ENCODE results near the gene RBBP8.

GRCh38 chr18:22983175-22983574, 50.0 kb downstream of the RBBP8 start:
- TF ChIP-seq POLR2A (IDR thresholded peaks at IDR 0.05; ENCODE audit: low read depth, low read length) (no peak), POLR2AphosphoS5 (IDR thresholded peaks at IDR 0.05; ENCODE audit: low read depth, low read length) (no peak), PAX5 (IDR thresholded peaks at IDR 0.05; ENCODE audit: insufficient read depth, low read length, severe bottlenecking) (no peak)
